HepG2 (cell line): Measurements from ENCODE around the gene PPP2R2D. TPM values are rescaled to one million over a fixed set of nuclear protein-coding genes. Genes with fewer than 3 reads are reported as not detected.
A peak's percentile ranks its signal among the peaks of the same experiment; 100 is the strongest.

ENCODE experiments used
- CEBPB ChIP-seq: IDR thresholded peaks from 2 replicates; pipeline ENCODE4 v1.6.1; 2011; ENCODE audit warnings: low read depth, low read length, improper control_type of control experiment, borderline replicate concordance
- GATA4 ChIP-seq: sonication (generic); IDR thresholded peaks from 2 replicates; pipeline ENCODE4 v1.6.1; 2016; ENCODE audit warnings: antibody characterized with exemption, low read depth, borderline replicate concordance
- HNRNPLL ChIP-seq: fragments of 200-400 bp; formaldehyde crosslinking; IDR thresholded peaks from 2 replicates; pipeline ENCODE4 v1.6.1; 2017; ENCODE audit warnings: mild to moderate bottlenecking, low read depth, low read length; ENCODE audit not compliant: poor library complexity, severe bottlenecking
- ISL2 ChIP-seq: sonication (generic); formaldehyde crosslinking; IDR thresholded peaks from 2 replicates; pipeline ENCODE4 v1.5.0; 2020; ENCODE audit warnings: missing genetic modification reagents
- NPAS2 ChIP-seq: sonication (generic); formaldehyde crosslinking; IDR thresholded peaks from 2 replicates; pipeline ENCODE4 v1.8.0; 2022; ENCODE audit warnings: mild to moderate bottlenecking, missing genetic modification reagents, borderline replicate concordance
- PLRG1 ChIP-seq: fragments of 450-650 bp; conservative IDR thresholded peaks from 2 replicates; pipeline ENCODE4 v1.6.1; 2016
- RXRB ChIP-seq: IDR thresholded peaks from 2 replicates; pipeline ENCODE4 v1.6.1; 2016; ENCODE audit warnings: borderline replicate concordance, missing genetic modification reagents, missing compliant biosample characterization
- SRSF4 ChIP-seq: fragments of 200-400 bp; formaldehyde crosslinking; IDR thresholded peaks from one replicate; pipeline ENCODE4 v1.6.1; 2018; ENCODE audit warnings: mild to moderate bottlenecking, low read depth, low read length, moderate library complexity; ENCODE audit not compliant: poor library complexity, severe bottlenecking
- SYNCRIP ChIP-seq: fragments of 200-400 bp; formaldehyde crosslinking; IDR thresholded peaks from 2 replicates; pipeline ENCODE4 v1.6.1; 2018; ENCODE audit warnings: mild to moderate bottlenecking, low read depth, low read length; ENCODE audit not compliant: insufficient read depth
- YEATS2 ChIP-seq: sonication (generic); formaldehyde crosslinking; IDR thresholded peaks from 2 replicates; pipeline ENCODE4 v1.4.0; 2020; ENCODE audit warnings: missing genetic modification reagents, borderline replicate concordance
- ZBTB38 ChIP-seq: sonication (generic); formaldehyde crosslinking; IDR thresholded peaks from 2 replicates; pipeline ENCODE4 v1.5.1; 2020; ENCODE audit warnings: mild to moderate bottlenecking, missing genetic modification reagents
- ZBTB42 ChIP-seq: sonication (generic); formaldehyde crosslinking; IDR thresholded peaks from 2 replicates; pipeline ENCODE4 v1.5.0; 2020; ENCODE audit warnings: mild to moderate bottlenecking, missing genetic modification reagents
- ZBTB7B ChIP-seq: sonication (generic); formaldehyde crosslinking; IDR thresholded peaks from 2 replicates; pipeline ENCODE4 v1.4.0; 2020; ENCODE audit warnings: missing genetic modification reagents
- ZMYM2 ChIP-seq: sonication (generic); formaldehyde crosslinking; IDR thresholded peaks from 2 replicates; pipeline ENCODE4 v1.8.0; 2022; ENCODE audit warnings: mild to moderate bottlenecking, missing genetic modification reagents
- ZMYM4 ChIP-seq: sonication (generic); formaldehyde crosslinking; IDR thresholded peaks from 2 replicates; pipeline ENCODE4 v1.8.1; 2023; ENCODE audit warnings: mild to moderate bottlenecking, missing genetic modification reagents
- ZNF10 ChIP-seq: sonication (generic); formaldehyde crosslinking; IDR thresholded peaks from 2 replicates; pipeline ENCODE4 v1.4.0; 2020; ENCODE audit warnings: mild to moderate bottlenecking, low read depth, missing genetic modification reagents, borderline replicate concordance
- ZNF296 ChIP-seq: sonication (generic); formaldehyde crosslinking; conservative IDR thresholded peaks from 2 replicates; pipeline ENCODE4 v1.5.0; 2020; ENCODE audit warnings: mild to moderate bottlenecking, missing genetic modification reagents
- ZNF30 ChIP-seq: sonication (generic); formaldehyde crosslinking; IDR thresholded peaks from 2 replicates; pipeline ENCODE4 v1.5.0; 2020; ENCODE audit warnings: mild to moderate bottlenecking, missing genetic modification reagents
- ZNF431 ChIP-seq: sonication (generic); formaldehyde crosslinking; IDR thresholded peaks from 2 replicates; pipeline ENCODE4 v1.9.0; 2022; ENCODE audit warnings: missing genetic modification reagents, low read depth, mild to moderate bottlenecking, borderline replicate concordance
- ZNF441 ChIP-seq: sonication (generic); formaldehyde crosslinking; IDR thresholded peaks from 2 replicates; pipeline ENCODE4 v1.7.0; 2021; ENCODE audit warnings: missing genetic modification reagents, borderline replicate concordance
- ZNF468 ChIP-seq: sonication (generic); formaldehyde crosslinking; IDR thresholded peaks from 2 replicates; pipeline ENCODE4 v1.8.0; 2022; ENCODE audit warnings: mild to moderate bottlenecking, moderate library complexity, missing genetic modification reagents
- ZNF564 ChIP-seq: sonication (generic); formaldehyde crosslinking; IDR thresholded peaks from 2 replicates; pipeline ENCODE4 v1.8.1; 2023; ENCODE audit warnings: mild to moderate bottlenecking, missing genetic modification reagents
- polyA plus RNA-seq, 8 experiments: library from polyadenylated mRNA; depleted of rRNA in 3 of 8; stranded (reverse) in 7 of 8; unstranded in 1 of 8; fragments of >200 nt; fragmentation: Illumina TruSeq in 4 of 8; extraction: Trizol in 4 of 8; gene quantifications; 2 replicates each; pipeline versions ENCODE4 v1.2.1 to v1.2.3, GENCODE V29; 2011 to 2016; ENCODE audit warnings: low read depth in 4 of 8, missing spikeins in 1 of 8, mixed read lengths in 1 of 8; ENCODE audit not compliant: insufficient read depth in 1 of 8
- total RNA-seq, 5 experiments: library from RNA; depleted of rRNA; stranded (reverse); fragments of >200 nt; fragmentation: Illumina TruSeq; extraction: Trizol; gene quantifications; 2 replicates each; pipeline ENCODE4 v1.2.3, GENCODE V29; 2016; ENCODE audit warnings: low read depth in 1 of 5
- TF ChIP-seq, protein P1 (sequence below): sonication (generic); formaldehyde crosslinking; IDR thresholded peaks from 2 replicates; pipeline ENCODE4 v1.4.0; 2020; ENCODE audit warnings: missing genetic modification reagents
- TF ChIP-seq, protein P2 (sequence below): IDR thresholded peaks from 2 replicates; pipeline ENCODE4 v1.6.1; 2016; ENCODE audit warnings: control low read depth
- TF ChIP-seq, protein P3 (sequence below): sonication (generic); formaldehyde crosslinking; IDR thresholded peaks from 2 replicates; pipeline ENCODE4 v1.4.0; 2020; ENCODE audit warnings: mild to moderate bottlenecking, missing genetic modification reagents, borderline replicate concordance

Gene PPP2R2D
- total and polyA plus RNA-seq, 2 of the 13 experiments (the other 11 are each of a cell fraction or from before 2014, with no cell fraction given), result 32.7 to 33.2 TPM

DNA sequence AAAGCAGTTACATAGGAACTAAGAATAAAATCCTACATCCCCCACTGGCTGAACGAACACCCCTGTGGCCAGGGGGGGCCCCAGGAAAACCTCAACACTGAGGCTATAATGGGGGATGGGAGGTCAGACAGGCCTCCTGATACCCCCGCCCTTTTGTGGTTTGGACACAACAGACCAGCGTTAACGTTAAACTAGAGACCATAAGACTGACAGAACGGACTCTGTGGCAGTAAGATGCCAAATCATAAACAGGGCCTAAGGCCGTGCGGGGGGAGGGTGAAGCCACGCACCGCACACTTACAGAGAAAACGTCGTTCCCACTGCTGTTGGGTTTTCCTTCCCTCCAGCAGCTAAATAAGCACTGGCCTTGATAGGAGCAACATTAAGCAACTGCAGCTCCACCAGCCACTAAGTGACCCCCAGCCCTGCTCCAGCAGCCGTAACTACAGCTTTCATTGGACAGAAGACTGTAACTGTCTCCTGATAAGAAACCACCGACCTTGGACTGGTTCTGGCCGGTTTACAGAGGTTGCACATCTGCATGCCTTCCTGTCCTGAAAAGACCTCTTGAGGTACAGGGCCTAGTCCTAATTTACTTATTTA is 3.4 kb upstream of the PPP2R2D start (continued):
- TF ChIP-seq ZNF431 (CRISPR knock-in tag) (no peak), RXRB (CRISPR knock-in tag) (0 out of 2 replicates have a peak, but pooled peaks have one; percentile 12), ZNF10 (CRISPR knock-in tag) (no peak), YEATS2 (CRISPR knock-in tag) (no peak), ISL2 (CRISPR knock-in tag) (no peak), HNRNPLL (no peak), ZNF30 (CRISPR knock-in tag) (no peak), SRSF4 (no peak), SYNCRIP (no peak), CEBPB (peak; percentile 76), ZBTB38 (CRISPR knock-in tag) (no peak), ZMYM4 (CRISPR knock-in tag) (0 out of 2 replicates have a peak, but pooled peaks have one; percentile 27), NPAS2 (CRISPR knock-in tag) (no peak), PLRG1 (no peak), ZNF468 (CRISPR knock-in tag) (no peak), ZBTB7B (CRISPR knock-in tag) (0 out of 2 replicates have a peak, but pooled peaks have one; percentile 19), ZNF296 (CRISPR knock-in tag) (no peak), ZNF441 (CRISPR knock-in tag) (no peak), ZBTB42 (0 out of 2 replicates have a peak, but pooled peaks have one; percentile 32), GATA4 (no peak), ZMYM2 (CRISPR knock-in tag) (no peak), ZNF564 (CRISPR knock-in tag) (no peak)
- TF ChIP-seq, protein P1, sequence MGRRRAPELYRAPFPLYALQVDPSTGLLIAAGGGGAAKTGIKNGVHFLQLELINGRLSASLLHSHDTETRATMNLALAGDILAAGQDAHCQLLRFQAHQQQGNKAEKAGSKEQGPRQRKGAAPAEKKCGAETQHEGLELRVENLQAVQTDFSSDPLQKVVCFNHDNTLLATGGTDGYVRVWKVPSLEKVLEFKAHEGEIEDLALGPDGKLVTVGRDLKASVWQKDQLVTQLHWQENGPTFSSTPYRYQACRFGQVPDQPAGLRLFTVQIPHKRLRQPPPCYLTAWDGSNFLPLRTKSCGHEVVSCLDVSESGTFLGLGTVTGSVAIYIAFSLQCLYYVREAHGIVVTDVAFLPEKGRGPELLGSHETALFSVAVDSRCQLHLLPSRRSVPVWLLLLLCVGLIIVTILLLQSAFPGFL (CRISPR knock-in tag), result no peak
- TF ChIP-seq, protein P2, sequence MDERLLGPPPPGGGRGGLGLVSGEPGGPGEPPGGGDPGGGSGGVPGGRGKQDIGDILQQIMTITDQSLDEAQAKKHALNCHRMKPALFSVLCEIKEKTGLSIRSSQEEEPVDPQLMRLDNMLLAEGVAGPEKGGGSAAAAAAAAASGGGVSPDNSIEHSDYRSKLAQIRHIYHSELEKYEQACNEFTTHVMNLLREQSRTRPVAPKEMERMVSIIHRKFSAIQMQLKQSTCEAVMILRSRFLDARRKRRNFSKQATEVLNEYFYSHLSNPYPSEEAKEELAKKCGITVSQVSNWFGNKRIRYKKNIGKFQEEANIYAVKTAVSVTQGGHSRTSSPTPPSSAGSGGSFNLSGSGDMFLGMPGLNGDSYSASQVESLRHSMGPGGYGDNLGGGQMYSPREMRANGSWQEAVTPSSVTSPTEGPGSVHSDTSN, result no peak
- TF ChIP-seq, protein P3, sequence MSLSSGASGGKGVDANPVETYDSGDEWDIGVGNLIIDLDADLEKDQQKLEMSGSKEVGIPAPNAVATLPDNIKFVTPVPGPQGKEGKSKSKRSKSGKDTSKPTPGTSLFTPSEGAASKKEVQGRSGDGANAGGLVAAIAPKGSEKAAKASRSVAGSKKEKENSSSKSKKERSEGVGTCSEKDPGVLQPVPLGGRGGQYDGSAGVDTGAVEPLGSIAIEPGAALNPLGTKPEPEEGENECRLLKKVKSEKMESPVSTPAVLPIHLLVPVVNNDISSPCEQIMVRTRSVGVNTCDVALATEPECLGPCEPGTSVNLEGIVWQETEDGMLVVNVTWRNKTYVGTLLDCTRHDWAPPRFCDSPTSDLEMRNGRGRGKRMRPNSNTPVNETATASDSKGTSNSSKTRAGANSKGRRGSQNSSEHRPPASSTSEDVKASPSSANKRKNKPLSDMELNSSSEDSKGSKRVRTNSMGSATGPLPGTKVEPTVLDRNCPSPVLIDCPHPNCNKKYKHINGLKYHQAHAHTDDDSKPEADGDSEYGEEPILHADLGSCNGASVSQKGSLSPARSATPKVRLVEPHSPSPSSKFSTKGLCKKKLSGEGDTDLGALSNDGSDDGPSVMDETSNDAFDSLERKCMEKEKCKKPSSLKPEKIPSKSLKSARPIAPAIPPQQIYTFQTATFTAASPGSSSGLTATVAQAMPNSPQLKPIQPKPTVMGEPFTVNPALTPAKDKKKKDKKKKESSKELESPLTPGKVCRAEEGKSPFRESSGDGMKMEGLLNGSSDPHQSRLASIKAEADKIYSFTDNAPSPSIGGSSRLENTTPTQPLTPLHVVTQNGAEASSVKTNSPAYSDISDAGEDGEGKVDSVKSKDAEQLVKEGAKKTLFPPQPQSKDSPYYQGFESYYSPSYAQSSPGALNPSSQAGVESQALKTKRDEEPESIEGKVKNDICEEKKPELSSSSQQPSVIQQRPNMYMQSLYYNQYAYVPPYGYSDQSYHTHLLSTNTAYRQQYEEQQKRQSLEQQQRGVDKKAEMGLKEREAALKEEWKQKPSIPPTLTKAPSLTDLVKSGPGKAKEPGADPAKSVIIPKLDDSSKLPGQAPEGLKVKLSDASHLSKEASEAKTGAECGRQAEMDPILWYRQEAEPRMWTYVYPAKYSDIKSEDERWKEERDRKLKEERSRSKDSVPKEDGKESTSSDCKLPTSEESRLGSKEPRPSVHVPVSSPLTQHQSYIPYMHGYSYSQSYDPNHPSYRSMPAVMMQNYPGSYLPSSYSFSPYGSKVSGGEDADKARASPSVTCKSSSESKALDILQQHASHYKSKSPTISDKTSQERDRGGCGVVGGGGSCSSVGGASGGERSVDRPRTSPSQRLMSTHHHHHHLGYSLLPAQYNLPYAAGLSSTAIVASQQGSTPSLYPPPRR (CRISPR knock-in tag), result no peak
